H1 (cell line): ENCODE results near the gene TIMP3. TPM values are rescaled to one million over a fixed set of nuclear protein-coding genes. Genes with fewer than 3 reads are reported as not detected.

ENCODE experiments used
- CTCF ChIA-PET: fragments of 300-600 bp; sonication (Branson Sonifier 250); formaldehyde crosslinking; loops from one replicate; lab custom pipeline; 2021; ENCODE audit not compliant: partially characterized antibody; lab: Charles Lee
- POLR2A ChIA-PET: fragments of 300-600 bp; sonication (Branson Sonifier 250); formaldehyde crosslinking; loops from one replicate; lab custom pipeline; 2021; ENCODE audit warnings: inconsistent platforms; ENCODE audit not compliant: partially characterized antibody; lab: Charles Lee
- DNase-seq, 2 experiments: peaks; one replicate each; pipeline versions ENCODE4 v3.0.0 to v3.0.0-alpha.2; 2010 to 2022; ENCODE audit warnings: low spot score in 2 of 2, low read depth in 1 of 2, mixed read lengths in 1 of 2
- FAIRE-seq: peaks from 2 replicates; lab custom pipeline; 2011; peaks lifted over from hg19 to GRCh38; lab: Jason Lieb, UNC
- H2AFZ ChIP-seq: 2 replicates; pipeline ENCODE4 v1.8.1; 2012; ENCODE audit warnings: low read length, inconsistent platforms
- H2AK5ac ChIP-seq: 2 replicates; pipeline ENCODE4 v1.6.1; 2013; ENCODE audit warnings: low read depth, low read length
- H2BK120ac ChIP-seq: replicated peaks from 2 replicates; pipeline ENCODE3; 2013; ENCODE audit warnings: low read depth, low read length, inconsistent platforms
- H2BK12ac ChIP-seq: 2 replicates; pipeline ENCODE4 v1.6.1; 2013; ENCODE audit warnings: low read depth, low read length
- H2BK15ac ChIP-seq: 2 replicates; pipeline ENCODE4 v1.6.1; 2013; ENCODE audit warnings: low read length
- H2BK20ac ChIP-seq: 2 replicates; pipeline ENCODE4 v1.6.1; 2013; ENCODE audit warnings: low read length
- H2BK5ac ChIP-seq: 2 replicates; pipeline ENCODE4 v1.6.1; 2013; ENCODE audit warnings: low read depth, low read length
- H3K14ac ChIP-seq: 2 replicates; pipeline ENCODE4 v1.6.1; 2013; ENCODE audit warnings: inconsistent platforms; ENCODE audit not compliant: insufficient read length
- H3K18ac ChIP-seq: 2 replicates; pipeline ENCODE4 v1.6.1; 2013; ENCODE audit warnings: low read length; ENCODE audit errors: extremely low read depth
- H3K23ac ChIP-seq: 2 replicates; pipeline ENCODE4 v1.6.1; 2013; ENCODE audit warnings: inconsistent platforms; ENCODE audit not compliant: insufficient read length
- H3K23me2 ChIP-seq: 2 replicates; pipeline ENCODE4 v1.6.1; 2013; ENCODE audit warnings: low read depth, low read length
- H3K27ac ChIP-seq: 2 replicates; pipeline ENCODE4 v1.6.1; 2011; ENCODE audit warnings: low read depth, low read length, inconsistent platforms
- H3K27me3 ChIP-seq, 4 experiments: replicated peaks in 1 of 4; 1 replicate in 1 of 4; 2 replicates in 3 of 4; pipeline versions ENCODE4 v1.6.1 to v1.8.1; 2011 to 2013; ENCODE audit warnings: low read length in 3 of 4, mild to moderate bottlenecking in 3 of 4, inconsistent platforms in 2 of 4, mixed read lengths in 2 of 4, moderate library complexity in 1 of 4; ENCODE audit not compliant: control insufficient read depth in 3 of 4, insufficient read depth in 3 of 4; ENCODE audit errors: extremely low read depth in 1 of 4
- H3K36me3 ChIP-seq, 4 experiments: 2 replicates each; pipeline versions ENCODE4 v1.6.1 to v1.8.1; 2011 to 2013; ENCODE audit warnings: mild to moderate bottlenecking in 4 of 4, low read length in 3 of 4, moderate library complexity in 2 of 4, control low read depth in 1 of 4, inconsistent platforms in 1 of 4; ENCODE audit not compliant: insufficient read depth in 4 of 4, control insufficient read depth in 2 of 4
- H3K4ac ChIP-seq: replicated peaks from 2 replicates; pipeline ENCODE3; 2013; ENCODE audit warnings: low read length, low read depth, mixed read lengths, inconsistent platforms; ENCODE audit not compliant: insufficient read length
- H3K4me1 ChIP-seq, 4 experiments: replicated peaks in 1 of 4; 1 replicate in 1 of 4; 2 replicates in 3 of 4; pipeline versions ENCODE4 v1.6.1 to v1.8.1; 2011 to 2013; ENCODE audit warnings: low read length in 3 of 4, inconsistent platforms in 2 of 4, mixed read lengths in 1 of 4; ENCODE audit not compliant: insufficient read depth in 4 of 4, control insufficient read depth in 3 of 4
- H3K4me2 ChIP-seq, 2 experiments: 2 replicates each; pipeline versions ENCODE4 v1.6.1 to v1.8.1; 2011 to 2013; ENCODE audit warnings: low read depth in 2 of 2, low read length in 2 of 2, control low read depth in 1 of 2, inconsistent platforms in 1 of 2, mild to moderate bottlenecking in 1 of 2; ENCODE audit not compliant: insufficient read depth in 1 of 2
- H3K4me3 ChIP-seq, 4 experiments: fragments of 200-600, 300-600 bp in 1 of 4; sonication (generic), shearing (Covaris generic), sonication (Bioruptor Twin) in 1 of 4; 2 replicates each; pipeline versions ENCODE4 v1.5.1 to v1.8.1; 2011 to 2016; ENCODE audit warnings: low read length in 4 of 4, low read depth in 3 of 4, control low read depth in 2 of 4, inconsistent platforms in 2 of 4, mild to moderate bottlenecking in 2 of 4, mixed read lengths in 1 of 4, moderate library complexity in 1 of 4; ENCODE audit not compliant: insufficient read depth in 2 of 4; ENCODE audit errors: extremely low read depth in 1 of 4
- H3K56ac ChIP-seq: replicated peaks from 2 replicates; pipeline ENCODE3; 2013; ENCODE audit warnings: low read depth, mild to moderate bottlenecking, mixed read lengths, low read length, inconsistent platforms; ENCODE audit not compliant: insufficient read length
- H3K79me1 ChIP-seq: 2 replicates; pipeline ENCODE4 v1.6.1; 2013; ENCODE audit warnings: low read depth, low read length, control low read depth
- H3K79me2 ChIP-seq, 2 experiments: 2 replicates each; pipeline versions ENCODE4 v1.6.1 to v1.8.1; 2012 to 2013; ENCODE audit warnings: low read length in 2 of 2, mild to moderate bottlenecking in 2 of 2, inconsistent platforms in 1 of 2; ENCODE audit not compliant: insufficient read depth in 2 of 2, control insufficient read depth in 1 of 2
- H3K9ac ChIP-seq, 4 experiments: replicated peaks in 1 of 4; 1 replicate in 1 of 4; 2 replicates in 3 of 4; pipeline versions ENCODE4 v1.6.1 to v1.8.1; 2011 to 2013; ENCODE audit warnings: low read depth in 3 of 4, low read length in 3 of 4, control low read depth in 2 of 4, mild to moderate bottlenecking in 2 of 4, moderate library complexity in 2 of 4, inconsistent platforms in 1 of 4; ENCODE audit errors: extremely low read depth in 1 of 4
- H3K9me3 ChIP-seq, 2 experiments: 2 replicates each; pipeline versions ENCODE4 v1.6.1 to v1.8.1; 2012 to 2013; ENCODE audit warnings: mild to moderate bottlenecking in 2 of 2, moderate library complexity in 2 of 2, control low read depth in 1 of 2, inconsistent platforms in 1 of 2, low read depth in 1 of 2, low read length in 1 of 2, mixed read lengths in 1 of 2; ENCODE audit not compliant: insufficient read depth in 2 of 2
- H4K20me1 ChIP-seq, 2 experiments: replicated peaks in 1 of 2; 2 replicates each; pipeline versions ENCODE3 to v1.8.1; 2011 to 2013; ENCODE audit warnings: inconsistent platforms in 2 of 2, low read length in 2 of 2, mild to moderate bottlenecking in 1 of 2; ENCODE audit not compliant: insufficient read depth in 2 of 2, control insufficient read depth in 1 of 2
- H4K5ac ChIP-seq: 2 replicates; pipeline ENCODE4 v1.6.1; 2013; ENCODE audit warnings: low read length, low read depth, mixed read lengths, inconsistent platforms; ENCODE audit not compliant: insufficient read length
- H4K8ac ChIP-seq: 2 replicates; pipeline ENCODE4 v1.8.0; 2013; ENCODE audit warnings: mild to moderate bottlenecking, moderate library complexity, low read length, inconsistent platforms; ENCODE audit not compliant: insufficient read depth; ENCODE audit errors: extremely low read depth
- H4K91ac ChIP-seq: replicated peaks from 2 replicates; pipeline ENCODE3; 2013; ENCODE audit warnings: low read length, mixed read lengths, inconsistent platforms; ENCODE audit not compliant: insufficient read length
- HDAC2 ChIP-seq, 2 experiments: fragments of 300-600 bp in 1 of 2; sonication (generic) in 1 of 2; IDR thresholded peaks; 2 replicates each; pipeline ENCODE4 v1.6.1; 2011 to 2012; ENCODE audit warnings: low read depth in 2 of 2, low read length in 2 of 2, mild to moderate bottlenecking in 2 of 2, moderate library complexity in 2 of 2, borderline replicate concordance in 1 of 2, inconsistent platforms in 1 of 2
- NANOG ChIP-seq: IDR thresholded peaks from 2 replicates; pipeline ENCODE4 v1.6.1; 2011; ENCODE audit warnings: low read length, low read depth, mild to moderate bottlenecking, inconsistent platforms; ENCODE audit not compliant: insufficient read depth, poor library complexity, severe bottlenecking
- POLR2A ChIP-seq, 2 experiments: IDR thresholded peaks; 1 replicate in 1 of 2; 2 replicates in 1 of 2; pipeline ENCODE4 v1.6.1; 2011; ENCODE audit warnings: low read depth in 2 of 2, low read length in 2 of 2, mild to moderate bottlenecking in 2 of 2; ENCODE audit errors: control extremely low read depth in 1 of 2
- SIN3A ChIP-seq, 2 experiments: IDR thresholded peaks in 1 of 2; conservative IDR thresholded peaks in 1 of 2; 2 replicates each; pipeline ENCODE4 v1.6.1; 2011 to 2012; ENCODE audit warnings: low read length in 2 of 2, improper control_type of control experiment in 1 of 2, low read depth in 1 of 2, mild to moderate bottlenecking in 1 of 2
- SRF ChIP-seq: IDR thresholded peaks from 2 replicates; pipeline ENCODE4 v1.6.1; 2011; ENCODE audit warnings: mild to moderate bottlenecking, low read depth, low read length, moderate library complexity
- WGBS, 2 experiments: shearing (Covaris generic) in 1 of 2; methylation state at CpG; one replicate each; pipeline versions ENCODE4 v1.1.6 to v1.1.7; 2013 to 2015; ENCODE audit warnings: low lambda C conversion rate in 2 of 2, mixed read lengths in 2 of 2, inconsistent platforms in 1 of 2, low coverage in 1 of 2, missing lambda C conversion rate in 1 of 2; ENCODE audit not compliant: insufficient replicate concordance in 2 of 2, insufficient coverage in 1 of 2, insufficient read length in 1 of 2; ENCODE audit errors: extremely low coverage in 1 of 2, missing lambda C conversion rate in 1 of 2; 5-methylcytosine and 5-hydroxymethylcytosine counted together
- polyA plus RNA-seq, 7 experiments: library from polyadenylated mRNA; depleted of rRNA in 3 of 7; stranded (reverse) in 5 of 7; unstranded in 2 of 7; fragments of >200 nt in 5 of 7; fragments of 200-250 nt in 2 of 7; gene quantifications; 1 replicate in 5 of 7; 2 replicates in 1 of 7; 4 replicates in 1 of 7; pipeline versions ENCODE4 v1.2.1 to v1.2.3, GENCODE V29; 2011 to 2013; ENCODE audit warnings: missing spikeins in 2 of 7, mixed read lengths in 2 of 7
- total RNA-seq: library from RNA; stranded (reverse); fragmentation: NEBNext Ultra II Directional; extraction: Animal tissue kit (Norgen Biotek cat#: 25700); gene quantifications from 2 replicates; pipeline ENCODE4 v1.2.1, GENCODE V29; 2021

TIMP3 gene
- total and polyA plus RNA-seq, 2 of the 8 experiments (the other 6 are each of a cell fraction or from before 2014, with no cell fraction given) = 1.3 to 4.7 TPM

DNA sequence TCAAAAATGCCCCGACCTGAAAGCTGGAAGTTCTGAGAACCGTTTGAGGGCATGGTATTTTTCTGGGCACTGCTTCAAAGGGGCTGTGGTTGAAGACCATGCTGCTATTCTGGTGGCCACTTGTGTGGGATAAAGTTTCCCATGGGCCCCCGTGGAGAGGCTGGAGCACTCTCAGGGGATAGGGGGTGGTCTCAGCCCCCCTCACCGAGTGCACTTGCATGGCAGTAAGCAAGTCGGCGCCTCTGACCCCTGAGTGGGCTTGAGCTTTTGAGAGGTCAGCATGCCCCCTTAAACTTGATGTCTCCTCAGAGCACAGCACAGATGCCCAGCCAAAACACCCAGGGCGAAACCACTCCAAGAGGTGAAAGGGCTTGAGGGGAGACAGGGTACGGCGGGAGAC lies 35.6 kb downstream of the TIMP3 start:
- POLR2A ChIA-PET = no interaction called here
- H3K23ac ChIP-seq = no peak overlapping the region
- WGBS, 2 experiments = 84% methylated on average over 9 of the region's 9 CpGs; no CpG with 5 or more reads in 1 of the 2 experiments
- no peak for DNase-seq
- no peak overlapping the region for H2AFZ ChIP-seq
- H3K18ac ChIP-seq = no peak overlapping the region
- no peak overlapping the region for H4K91ac ChIP-seq
- FAIRE-seq = no peak
- no peaks in the 10 kb centered on the region; a peak in 2 of 7 replicates for H3K4me1 ChIP-seq
- H3K4me3 ChIP-seq = no peak overlapping the region
- no peak overlapping the region for H2BK5ac ChIP-seq
- no peak overlapping the region for H2BK12ac ChIP-seq
- H3K23me2 ChIP-seq = no peaks in the 10 kb centered on the region
- TF ChIP-seq POLR2A (IDR thresholded peaks at IDR 0.05; ENCODE audit: control extremely low read depth in 1 of 2, low read depth in 2 of 2, low read length in 2 of 2) (no peak), NANOG (no peak), SIN3A (conservative IDR thresholded peaks at IDR 0.05 in 1 of 2, IDR thresholded peaks at IDR 0.05 in 1 of 2; ENCODE audit: low read depth in 1 of 2, low read length in 2 of 2) (no peak), SRF (no peak), HDAC2 (IDR thresholded peaks at IDR 0.05; ENCODE audit: borderline replicate concordance in 1 of 2, low read depth in 2 of 2, low read length in 2 of 2) (no peak)
- H3K27me3 ChIP-seq = no peaks in the 10 kb centered on the region
- H3K56ac ChIP-seq = no peak overlapping the region
- H3K4ac ChIP-seq = no peak overlapping the region
- no peaks in the 10 kb centered on the region; a peak in 1 of 8 replicates for H3K36me3 ChIP-seq
- no peak overlapping the region for H3K14ac ChIP-seq
- H3K27ac ChIP-seq = no peak overlapping the region
- CTCF ChIA-PET = interaction anchor here (0.6 to 4.4 kb wide), 21 partner anchors 11 to 202 kb away, joined by 3 to 41 read pairs (median 4); no protein-coding TSS in a partner anchor
- H3K79me2 ChIP-seq = no peaks in the 10 kb centered on the region; a peak in 1 of 4 replicates
- no peak overlapping the region for H2BK120ac ChIP-seq
- H2BK15ac ChIP-seq = no peak overlapping the region
- H3K79me1 ChIP-seq = no peaks in the 10 kb centered on the region
- H3K9me3 ChIP-seq = no peaks in the 10 kb centered on the region
- H3K4me2 ChIP-seq = no peak overlapping the region
- no peak overlapping the region for H3K9ac ChIP-seq
- no peak overlapping the region for H2BK20ac ChIP-seq
- H2AK5ac ChIP-seq = no peak overlapping the region
- H4K20me1 ChIP-seq = peaks cover 3 to 4% of the 10 kb centered on the region in 2 experiments
- no peak overlapping the region for H4K5ac ChIP-seq
- H4K8ac ChIP-seq = no peak overlapping the region
